Measurements from ENCODE around the gene GALR3.

Gene GALR3

GRCh38 chr22:37777122-37777687 lies 46.0 kb upstream of the GALR3 start:
- TF ChIP-seq SIN3A (IDR thresholded peaks at IDR 0.05; ENCODE audit: borderline replicate concordance, insufficient read depth, low read length), result no peak
- no peak for TF ChIP-seq POLR2AphosphoS5 (IDR thresholded peaks at IDR 0.05; ENCODE audit: low read depth, low read length)
- TF ChIP-seq, protein P1, sequence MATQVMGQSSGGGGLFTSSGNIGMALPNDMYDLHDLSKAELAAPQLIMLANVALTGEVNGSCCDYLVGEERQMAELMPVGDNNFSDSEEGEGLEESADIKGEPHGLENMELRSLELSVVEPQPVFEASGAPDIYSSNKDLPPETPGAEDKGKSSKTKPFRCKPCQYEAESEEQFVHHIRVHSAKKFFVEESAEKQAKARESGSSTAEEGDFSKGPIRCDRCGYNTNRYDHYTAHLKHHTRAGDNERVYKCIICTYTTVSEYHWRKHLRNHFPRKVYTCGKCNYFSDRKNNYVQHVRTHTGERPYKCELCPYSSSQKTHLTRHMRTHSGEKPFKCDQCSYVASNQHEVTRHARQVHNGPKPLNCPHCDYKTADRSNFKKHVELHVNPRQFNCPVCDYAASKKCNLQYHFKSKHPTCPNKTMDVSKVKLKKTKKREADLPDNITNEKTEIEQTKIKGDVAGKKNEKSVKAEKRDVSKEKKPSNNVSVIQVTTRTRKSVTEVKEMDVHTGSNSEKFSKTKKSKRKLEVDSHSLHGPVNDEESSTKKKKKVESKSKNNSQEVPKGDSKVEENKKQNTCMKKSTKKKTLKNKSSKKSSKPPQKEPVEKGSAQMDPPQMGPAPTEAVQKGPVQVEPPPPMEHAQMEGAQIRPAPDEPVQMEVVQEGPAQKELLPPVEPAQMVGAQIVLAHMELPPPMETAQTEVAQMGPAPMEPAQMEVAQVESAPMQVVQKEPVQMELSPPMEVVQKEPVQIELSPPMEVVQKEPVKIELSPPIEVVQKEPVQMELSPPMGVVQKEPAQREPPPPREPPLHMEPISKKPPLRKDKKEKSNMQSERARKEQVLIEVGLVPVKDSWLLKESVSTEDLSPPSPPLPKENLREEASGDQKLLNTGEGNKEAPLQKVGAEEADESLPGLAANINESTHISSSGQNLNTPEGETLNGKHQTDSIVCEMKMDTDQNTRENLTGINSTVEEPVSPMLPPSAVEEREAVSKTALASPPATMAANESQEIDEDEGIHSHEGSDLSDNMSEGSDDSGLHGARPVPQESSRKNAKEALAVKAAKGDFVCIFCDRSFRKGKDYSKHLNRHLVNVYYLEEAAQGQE (IDR thresholded peaks at IDR 0.05; ENCODE audit: insufficient read depth in 1 of 2, low read depth in 2 of 2, low read length in 2 of 2), result no peak
- TF ChIP-seq TAF1 (IDR thresholded peaks at IDR 0.05; ENCODE audit: borderline replicate concordance, insufficient read depth, low read length), result no peak
- no peak for TF ChIP-seq FOXP2 (optimal IDR thresholded peaks at IDR 0.05; ENCODE audit: borderline replicate concordance, extremely low read depth, extremely low read length, insufficient read depth)

DNA sequence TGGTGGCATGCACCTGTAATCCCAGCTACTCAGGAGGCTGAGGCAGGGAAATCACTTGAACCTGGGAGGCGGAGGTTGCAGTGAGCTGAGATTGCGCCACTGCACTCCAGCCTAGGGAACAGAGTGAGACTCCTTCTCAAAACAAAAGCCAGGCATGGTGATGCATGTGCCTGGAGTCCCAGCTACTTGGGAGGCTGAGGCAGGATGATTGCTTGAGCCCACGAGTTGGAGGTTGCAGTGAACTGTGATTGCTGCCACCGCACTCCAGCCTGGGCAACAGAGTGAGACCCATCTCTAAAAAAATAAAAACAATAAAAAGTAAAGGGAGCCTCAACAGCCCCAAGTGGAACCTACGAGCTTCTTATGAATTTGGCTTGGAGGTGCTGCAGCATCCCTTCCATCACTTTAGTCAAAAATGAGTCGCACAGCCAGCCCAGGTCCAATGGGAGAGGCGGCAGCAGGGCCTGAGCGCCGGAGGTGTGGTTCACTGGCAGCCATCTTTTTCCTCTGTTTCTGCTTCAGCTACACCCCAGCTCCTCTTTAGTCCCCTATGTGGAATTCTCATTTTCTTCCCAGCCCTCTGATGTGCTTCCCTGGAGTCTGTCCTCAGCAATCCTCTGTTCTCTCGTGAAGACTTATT lies 44.7 kb upstream of the GALR3 start:
- TF ChIP-seq SIN3A (IDR thresholded peaks at IDR 0.05; ENCODE audit: borderline replicate concordance, insufficient read depth, low read length) (no peak), TAF1 (IDR thresholded peaks at IDR 0.05; ENCODE audit: borderline replicate concordance, insufficient read depth, low read length) (no peak)

- TF ChIP-seq POLR2AphosphoS5 (IDR thresholded peaks at IDR 0.05; ENCODE audit: low read depth, low read length) (no peak), TAF1 (IDR thresholded peaks at IDR 0.05; ENCODE audit: borderline replicate concordance, insufficient read depth, low read length) (no peak), FOXP2 (optimal IDR thresholded peaks at IDR 0.05; ENCODE audit: borderline replicate concordance, extremely low read depth, extremely low read length, insufficient read depth) (no peak), SIN3A (IDR thresholded peaks at IDR 0.05; ENCODE audit: borderline replicate concordance, insufficient read depth, low read length) (no peak)
- TF ChIP-seq, protein P1 (IDR thresholded peaks at IDR 0.05; ENCODE audit: insufficient read depth in 1 of 2, low read depth in 2 of 2, low read length in 2 of 2), result no peak
Observed at GRCh38 chr22:37781434-37782059, 41.6 kb upstream of the GALR3 start.

DNA sequence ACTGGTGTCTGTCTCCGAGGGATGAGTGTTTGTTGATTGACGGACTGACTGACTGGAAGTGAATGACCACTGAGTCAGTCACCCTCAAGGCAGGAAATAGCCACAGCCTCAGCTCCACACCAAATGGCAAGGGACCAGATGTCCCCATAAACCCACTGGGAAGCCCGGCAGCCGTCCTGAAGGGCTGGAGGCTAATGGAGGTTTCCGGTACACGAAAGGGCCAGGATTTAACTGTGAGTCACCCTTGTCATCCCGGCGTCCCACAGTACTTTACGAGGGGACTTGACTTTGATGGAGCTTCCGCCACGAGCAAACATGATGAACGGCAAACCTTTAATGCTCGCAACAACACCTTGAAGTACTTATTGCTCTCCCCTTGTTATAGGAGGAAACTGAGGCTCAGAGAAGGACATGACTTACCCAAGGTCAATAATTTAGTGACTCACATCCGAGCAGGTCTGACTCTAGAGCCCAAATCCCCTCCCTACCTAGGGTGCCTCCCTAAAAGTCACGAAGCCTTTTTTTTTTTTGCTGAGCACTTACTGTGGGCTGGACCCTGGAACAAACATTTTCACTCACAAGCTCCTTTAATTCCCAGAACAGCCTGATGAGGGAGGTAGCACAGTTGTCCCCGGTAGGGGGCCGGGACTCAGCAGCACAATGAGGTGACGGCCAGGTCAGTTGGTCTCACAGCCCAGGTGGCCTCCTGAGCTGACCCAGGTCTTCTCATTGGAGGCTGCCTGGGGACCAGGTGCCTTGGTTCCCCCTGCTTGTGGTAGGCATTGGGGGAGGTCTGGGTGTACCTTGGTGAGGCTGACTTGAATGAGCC lies 40.6 kb upstream of the GALR3 start:
- TF ChIP-seq TAF1 (IDR thresholded peaks at IDR 0.05; ENCODE audit: borderline replicate concordance, insufficient read depth, low read length) (no peak), SIN3A (IDR thresholded peaks at IDR 0.05; ENCODE audit: borderline replicate concordance, insufficient read depth, low read length) (no peak), FOXP2 (optimal IDR thresholded peaks at IDR 0.05; ENCODE audit: borderline replicate concordance, extremely low read depth, extremely low read length, insufficient read depth) (peak; percentile 42), POLR2AphosphoS5 (IDR thresholded peaks at IDR 0.05; ENCODE audit: low read depth, low read length) (no peak)
- TF ChIP-seq, protein P1 (IDR thresholded peaks at IDR 0.05; ENCODE audit: insufficient read depth in 1 of 2, low read depth in 2 of 2, low read length in 2 of 2), result no peak

- TF ChIP-seq FOXP2 (optimal IDR thresholded peaks at IDR 0.05; ENCODE audit: borderline replicate concordance, extremely low read depth, extremely low read length, insufficient read depth) (no peak), SIN3A (IDR thresholded peaks at IDR 0.05; ENCODE audit: borderline replicate concordance, insufficient read depth, low read length) (no peak), TAF1 (IDR thresholded peaks at IDR 0.05; ENCODE audit: borderline replicate concordance, insufficient read depth, low read length) (no peak), POLR2AphosphoS5 (IDR thresholded peaks at IDR 0.05; ENCODE audit: low read depth, low read length) (no peak)
- TF ChIP-seq, protein P1 (IDR thresholded peaks at IDR 0.05; ENCODE audit: insufficient read depth in 1 of 2, low read depth in 2 of 2, low read length in 2 of 2), result no peak
Observed at GRCh38 chr22:37784829-37785495, 38.2 kb upstream of the GALR3 start.
